H1 (cell line): Measurements from ENCODE around the gene RAD50. TPM values are rescaled to one million over a fixed set of nuclear protein-coding genes. Genes with fewer than 3 reads are reported as not detected.
"Not testable (repeated sequence)": the region's sequence is repeated elsewhere in the genome, so short reads cannot be mapped to it uniquely, and the experiment has no call there.

Source experiments
- CTCF ChIA-PET: fragments of 300-600 bp; sonication (Branson Sonifier 250); formaldehyde crosslinking; loops from one replicate; lab custom pipeline; 2021; ENCODE audit not compliant: partially characterized antibody; lab: Charles Lee
- POLR2A ChIA-PET: fragments of 300-600 bp; sonication (Branson Sonifier 250); formaldehyde crosslinking; loops from one replicate; lab custom pipeline; 2021; ENCODE audit warnings: inconsistent platforms; ENCODE audit not compliant: partially characterized antibody; lab: Charles Lee
- DNase-seq, 2 experiments: peaks; one replicate each; pipeline versions ENCODE4 v3.0.0 to v3.0.0-alpha.2; 2010 to 2022; ENCODE audit warnings: low spot score in 2 of 2, low read depth in 1 of 2, mixed read lengths in 1 of 2
- FAIRE-seq: peaks from 2 replicates; lab custom pipeline; 2011; peaks lifted over from hg19 to GRCh38; lab: Jason Lieb, UNC
- H2AFZ ChIP-seq: 2 replicates; pipeline ENCODE4 v1.8.1; 2012; ENCODE audit warnings: low read length, inconsistent platforms
- H2AK5ac ChIP-seq: 2 replicates; pipeline ENCODE4 v1.6.1; 2013; ENCODE audit warnings: low read depth, low read length
- H2BK120ac ChIP-seq: replicated peaks from 2 replicates; pipeline ENCODE3; 2013; ENCODE audit warnings: low read depth, low read length, inconsistent platforms
- H2BK12ac ChIP-seq: 2 replicates; pipeline ENCODE4 v1.6.1; 2013; ENCODE audit warnings: low read depth, low read length
- H2BK15ac ChIP-seq: 2 replicates; pipeline ENCODE4 v1.6.1; 2013; ENCODE audit warnings: low read length
- H2BK20ac ChIP-seq: 2 replicates; pipeline ENCODE4 v1.6.1; 2013; ENCODE audit warnings: low read length
- H2BK5ac ChIP-seq: 2 replicates; pipeline ENCODE4 v1.6.1; 2013; ENCODE audit warnings: low read depth, low read length
- H3K14ac ChIP-seq: 2 replicates; pipeline ENCODE4 v1.6.1; 2013; ENCODE audit warnings: inconsistent platforms; ENCODE audit not compliant: insufficient read length
- H3K18ac ChIP-seq: 2 replicates; pipeline ENCODE4 v1.6.1; 2013; ENCODE audit warnings: low read length; ENCODE audit errors: extremely low read depth
- H3K23ac ChIP-seq: 2 replicates; pipeline ENCODE4 v1.6.1; 2013; ENCODE audit warnings: inconsistent platforms; ENCODE audit not compliant: insufficient read length
- H3K23me2 ChIP-seq: 2 replicates; pipeline ENCODE4 v1.6.1; 2013; ENCODE audit warnings: low read depth, low read length
- H3K27ac ChIP-seq: 2 replicates; pipeline ENCODE4 v1.6.1; 2011; ENCODE audit warnings: low read depth, low read length, inconsistent platforms
- H3K27me3 ChIP-seq, 4 experiments: replicated peaks in 1 of 4; 1 replicate in 1 of 4; 2 replicates in 3 of 4; pipeline versions ENCODE4 v1.6.1 to v1.8.1; 2011 to 2013; ENCODE audit warnings: low read length in 3 of 4, mild to moderate bottlenecking in 3 of 4, inconsistent platforms in 2 of 4, mixed read lengths in 2 of 4, moderate library complexity in 1 of 4; ENCODE audit not compliant: control insufficient read depth in 3 of 4, insufficient read depth in 3 of 4; ENCODE audit errors: extremely low read depth in 1 of 4
- H3K36me3 ChIP-seq, 4 experiments: 2 replicates each; pipeline versions ENCODE4 v1.6.1 to v1.8.1; 2011 to 2013; ENCODE audit warnings: mild to moderate bottlenecking in 4 of 4, low read length in 3 of 4, moderate library complexity in 2 of 4, control low read depth in 1 of 4, inconsistent platforms in 1 of 4; ENCODE audit not compliant: insufficient read depth in 4 of 4, control insufficient read depth in 2 of 4
- H3K4ac ChIP-seq: replicated peaks from 2 replicates; pipeline ENCODE3; 2013; ENCODE audit warnings: low read length, low read depth, mixed read lengths, inconsistent platforms; ENCODE audit not compliant: insufficient read length
- H3K4me1 ChIP-seq, 4 experiments: replicated peaks in 1 of 4; 1 replicate in 1 of 4; 2 replicates in 3 of 4; pipeline versions ENCODE4 v1.6.1 to v1.8.1; 2011 to 2013; ENCODE audit warnings: low read length in 3 of 4, inconsistent platforms in 2 of 4, mixed read lengths in 1 of 4; ENCODE audit not compliant: insufficient read depth in 4 of 4, control insufficient read depth in 3 of 4
- H3K4me2 ChIP-seq, 2 experiments: 2 replicates each; pipeline versions ENCODE4 v1.6.1 to v1.8.1; 2011 to 2013; ENCODE audit warnings: low read depth in 2 of 2, low read length in 2 of 2, control low read depth in 1 of 2, inconsistent platforms in 1 of 2, mild to moderate bottlenecking in 1 of 2; ENCODE audit not compliant: insufficient read depth in 1 of 2
- H3K4me3 ChIP-seq, 4 experiments: fragments of 200-600, 300-600 bp in 1 of 4; sonication (generic), shearing (Covaris generic), sonication (Bioruptor Twin) in 1 of 4; 2 replicates each; pipeline versions ENCODE4 v1.5.1 to v1.8.1; 2011 to 2016; ENCODE audit warnings: low read length in 4 of 4, low read depth in 3 of 4, control low read depth in 2 of 4, inconsistent platforms in 2 of 4, mild to moderate bottlenecking in 2 of 4, mixed read lengths in 1 of 4, moderate library complexity in 1 of 4; ENCODE audit not compliant: insufficient read depth in 2 of 4; ENCODE audit errors: extremely low read depth in 1 of 4
- H3K56ac ChIP-seq: replicated peaks from 2 replicates; pipeline ENCODE3; 2013; ENCODE audit warnings: low read depth, mild to moderate bottlenecking, mixed read lengths, low read length, inconsistent platforms; ENCODE audit not compliant: insufficient read length
- H3K79me1 ChIP-seq: 2 replicates; pipeline ENCODE4 v1.6.1; 2013; ENCODE audit warnings: low read depth, low read length, control low read depth
- H3K79me2 ChIP-seq, 2 experiments: 2 replicates each; pipeline versions ENCODE4 v1.6.1 to v1.8.1; 2012 to 2013; ENCODE audit warnings: low read length in 2 of 2, mild to moderate bottlenecking in 2 of 2, inconsistent platforms in 1 of 2; ENCODE audit not compliant: insufficient read depth in 2 of 2, control insufficient read depth in 1 of 2
- H3K9ac ChIP-seq, 4 experiments: replicated peaks in 1 of 4; 1 replicate in 1 of 4; 2 replicates in 3 of 4; pipeline versions ENCODE4 v1.6.1 to v1.8.1; 2011 to 2013; ENCODE audit warnings: low read depth in 3 of 4, low read length in 3 of 4, control low read depth in 2 of 4, mild to moderate bottlenecking in 2 of 4, moderate library complexity in 2 of 4, inconsistent platforms in 1 of 4; ENCODE audit errors: extremely low read depth in 1 of 4
- H3K9me3 ChIP-seq, 2 experiments: 2 replicates each; pipeline versions ENCODE4 v1.6.1 to v1.8.1; 2012 to 2013; ENCODE audit warnings: mild to moderate bottlenecking in 2 of 2, moderate library complexity in 2 of 2, control low read depth in 1 of 2, inconsistent platforms in 1 of 2, low read depth in 1 of 2, low read length in 1 of 2, mixed read lengths in 1 of 2; ENCODE audit not compliant: insufficient read depth in 2 of 2
- H4K20me1 ChIP-seq, 2 experiments: replicated peaks in 1 of 2; 2 replicates each; pipeline versions ENCODE3 to v1.8.1; 2011 to 2013; ENCODE audit warnings: inconsistent platforms in 2 of 2, low read length in 2 of 2, mild to moderate bottlenecking in 1 of 2; ENCODE audit not compliant: insufficient read depth in 2 of 2, control insufficient read depth in 1 of 2
- H4K5ac ChIP-seq: 2 replicates; pipeline ENCODE4 v1.6.1; 2013; ENCODE audit warnings: low read length, low read depth, mixed read lengths, inconsistent platforms; ENCODE audit not compliant: insufficient read length
- H4K8ac ChIP-seq: 2 replicates; pipeline ENCODE4 v1.8.0; 2013; ENCODE audit warnings: mild to moderate bottlenecking, moderate library complexity, low read length, inconsistent platforms; ENCODE audit not compliant: insufficient read depth; ENCODE audit errors: extremely low read depth
- H4K91ac ChIP-seq: replicated peaks from 2 replicates; pipeline ENCODE3; 2013; ENCODE audit warnings: low read length, mixed read lengths, inconsistent platforms; ENCODE audit not compliant: insufficient read length
- WGBS, 2 experiments: shearing (Covaris generic) in 1 of 2; methylation state at CpG; one replicate each; pipeline versions ENCODE4 v1.1.6 to v1.1.7; 2013 to 2015; ENCODE audit warnings: low lambda C conversion rate in 2 of 2, mixed read lengths in 2 of 2, inconsistent platforms in 1 of 2, low coverage in 1 of 2, missing lambda C conversion rate in 1 of 2; ENCODE audit not compliant: insufficient replicate concordance in 2 of 2, insufficient coverage in 1 of 2, insufficient read length in 1 of 2; ENCODE audit errors: extremely low coverage in 1 of 2, missing lambda C conversion rate in 1 of 2; 5-methylcytosine and 5-hydroxymethylcytosine counted together
- polyA plus RNA-seq, 7 experiments: library from polyadenylated mRNA; depleted of rRNA in 3 of 7; stranded (reverse) in 5 of 7; unstranded in 2 of 7; fragments of >200 nt in 5 of 7; fragments of 200-250 nt in 2 of 7; gene quantifications; 1 replicate in 5 of 7; 2 replicates in 1 of 7; 4 replicates in 1 of 7; pipeline versions ENCODE4 v1.2.1 to v1.2.3, GENCODE V29; 2011 to 2013; ENCODE audit warnings: missing spikeins in 2 of 7, mixed read lengths in 2 of 7
- total RNA-seq: library from RNA; stranded (reverse); fragmentation: NEBNext Ultra II Directional; extraction: Animal tissue kit (Norgen Biotek cat#: 25700); gene quantifications from 2 replicates; pipeline ENCODE4 v1.2.1, GENCODE V29; 2021

The RAD50 gene
- total and polyA plus RNA-seq, 2 of the 8 experiments (the other 6 are each of a cell fraction or from before 2014, with no cell fraction given), result 10.1 to 39.4 TPM

DNA sequence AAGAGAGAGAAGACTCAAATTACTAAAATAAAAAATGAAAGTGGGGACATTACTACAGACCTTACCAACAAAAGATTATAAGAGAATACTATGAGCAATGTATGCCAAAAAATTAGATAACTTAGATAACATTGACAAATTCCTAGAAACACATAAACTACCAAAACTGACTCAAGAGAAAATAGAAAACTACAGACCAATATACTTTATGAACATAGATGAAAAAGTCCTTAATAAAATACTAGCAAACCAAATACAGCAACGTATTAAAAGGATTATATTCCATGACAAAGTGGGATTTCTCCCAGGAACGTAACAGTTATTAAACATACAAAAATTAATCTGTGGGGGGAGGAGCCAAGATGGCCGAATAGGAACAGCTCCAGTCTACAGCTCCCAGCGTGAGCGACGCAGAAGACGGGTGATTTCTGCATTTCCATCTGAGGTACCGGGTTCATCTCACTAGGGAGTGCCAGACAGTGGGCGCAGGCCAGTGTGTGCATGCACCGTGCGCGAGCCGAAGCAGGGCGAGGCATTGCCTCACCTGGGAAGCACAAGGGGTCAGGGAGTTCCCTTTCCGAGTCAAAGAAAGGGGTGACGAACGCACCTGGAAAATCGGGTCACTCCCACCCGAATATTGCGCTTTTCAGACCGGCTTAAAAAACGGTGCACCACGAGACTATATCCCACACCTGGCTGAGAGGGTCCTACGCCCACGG, 43.0 kb upstream of the RAD50 start:
- H3K56ac ChIP-seq, H2BK12ac ChIP-seq, DNase-seq, POLR2A ChIA-PET, H2AFZ ChIP-seq, H3K27me3 ChIP-seq, H2BK120ac ChIP-seq, H3K23me2 ChIP-seq, H3K4me2 ChIP-seq, H3K4me1 ChIP-seq, H4K5ac ChIP-seq, H3K14ac ChIP-seq, H2AK5ac ChIP-seq, H3K27ac ChIP-seq, H2BK5ac ChIP-seq, H3K36me3 ChIP-seq, H2BK20ac ChIP-seq, H3K9ac ChIP-seq, FAIRE-seq, H3K79me1 ChIP-seq, H4K20me1 ChIP-seq, H4K8ac ChIP-seq, H3K4ac ChIP-seq, H3K9me3 ChIP-seq, H3K23ac ChIP-seq, H3K18ac ChIP-seq, H4K91ac ChIP-seq, CTCF ChIA-PET, H2BK15ac ChIP-seq, H3K79me2 ChIP-seq: not testable (repeated sequence)
- peak overlapping the region in 1 of 4 experiments; percentile 26; a peak in 1 of 8 replicates for H3K4me3 ChIP-seq
- 90% methylated on average over 7 of the region's 25 CpGs; no CpG with 5 or more reads in 1 of the 2 experiments for WGBS, 2 experiments

DNA sequence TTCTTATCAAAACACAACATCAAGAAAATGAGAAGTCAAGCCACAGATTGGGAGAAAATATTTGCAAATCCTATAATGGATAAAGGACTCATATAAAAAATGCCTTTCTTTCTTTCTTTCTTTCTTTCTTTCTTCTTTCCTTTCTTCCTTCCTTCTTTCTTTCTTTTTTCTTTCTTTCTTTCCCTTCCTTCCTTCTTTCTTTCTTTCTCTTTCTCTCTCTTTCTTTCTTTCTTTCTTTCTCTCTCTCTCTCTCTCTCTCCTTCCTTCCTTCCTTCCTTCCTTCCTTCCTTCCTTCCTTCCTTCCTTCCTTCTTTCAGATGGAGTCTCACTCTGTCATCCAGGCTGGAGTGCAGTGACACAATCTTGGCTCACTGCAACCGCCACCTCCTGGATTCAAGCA, 34.7 kb upstream of the RAD50 start:
- H3K36me3 ChIP-seq, H3K14ac ChIP-seq, H2BK15ac ChIP-seq, H4K20me1 ChIP-seq, H3K27ac ChIP-seq, H3K27me3 ChIP-seq, H4K91ac ChIP-seq, H3K56ac ChIP-seq, H3K18ac ChIP-seq, H3K4ac ChIP-seq, H3K9ac ChIP-seq, H2AK5ac ChIP-seq, H3K4me3 ChIP-seq, H2BK5ac ChIP-seq, H2BK120ac ChIP-seq, FAIRE-seq, H2AFZ ChIP-seq, H3K23me2 ChIP-seq, H4K5ac ChIP-seq, H2BK20ac ChIP-seq, H3K9me3 ChIP-seq, POLR2A ChIA-PET, H3K79me2 ChIP-seq, DNase-seq, H3K23ac ChIP-seq, H4K8ac ChIP-seq, H3K4me1 ChIP-seq, H3K79me1 ChIP-seq, H2BK12ac ChIP-seq, H3K4me2 ChIP-seq: not testable (repeated sequence)
- WGBS, 2 experiments, result 90% methylated on average over 1 of the region's 1 CpG; no CpG with 5 or more reads in 1 of the 2 experiments
- CTCF ChIA-PET, result interaction anchor here (1.2 kb wide), 1 partner anchor 23 kb away, joined by 4 read pairs; no protein-coding TSS in a partner anchor
